Thymus (tissue), 11 donors: ENCODE measurements around the gene HSDL2. TPM values are rescaled to one million over a fixed set of nuclear protein-coding genes. Genes with fewer than 3 reads are reported as not detected.
"Not testable (repeated sequence)": the region's sequence is repeated elsewhere in the genome, so short reads cannot be mapped to it uniquely, and the experiment has no call there.

ENCODE experiments used
- DNase-seq, 9 donors: peaks; one replicate each; pipeline ENCODE4 v3.0.0-alpha.2; 2013; ENCODE audit warnings: low spot score in 9 of 9, low read depth in 6 of 9, missing footprints in 1 of 9
- H3K27ac ChIP-seq, 2 donors: one replicate each; pipeline ENCODE4 v1.5.1; 2013; ENCODE audit warnings: control low read depth in 1 of 2, low read depth in 1 of 2, low read length in 1 of 2, mild to moderate bottlenecking in 1 of 2, moderate library complexity in 1 of 2
- H3K27me3 ChIP-seq, 2 donors: one replicate each; pipeline ENCODE4 v1.5.1; 2013; ENCODE audit warnings: low read length in 1 of 2; ENCODE audit not compliant: control insufficient read depth in 2 of 2, insufficient read depth in 1 of 2
- H3K36me3 ChIP-seq, 2 donors: one replicate each; pipeline ENCODE4 v1.5.1; 2013; ENCODE audit warnings: low read length in 1 of 2, mild to moderate bottlenecking in 1 of 2, moderate library complexity in 1 of 2; ENCODE audit not compliant: control insufficient read depth in 2 of 2, insufficient read depth in 2 of 2
- H3K4me1 ChIP-seq, 2 donors: one replicate each; pipeline ENCODE4 v1.5.1; 2013; ENCODE audit warnings: low read length in 2 of 2; ENCODE audit not compliant: control insufficient read depth in 2 of 2, insufficient read depth in 2 of 2
- H3K4me3 ChIP-seq, 2 donors: one replicate each; pipeline ENCODE4 v1.5.1; 2013; ENCODE audit warnings: low read length in 2 of 2, control low read depth in 1 of 2, mild to moderate bottlenecking in 1 of 2
- H3K9me3 ChIP-seq, 2 donors: one replicate each; pipeline ENCODE4 v1.5.1; 2013; ENCODE audit warnings: low read length in 1 of 2, mild to moderate bottlenecking in 1 of 2; ENCODE audit not compliant: control insufficient read depth in 2 of 2, insufficient read depth in 1 of 2
- WGBS: extraction: QIAGEN DNeasy Blood & Tissue Kit; methylation state at CpG from one replicate; pipeline ENCODE4 v1.1.7; 2013; 5-methylcytosine and 5-hydroxymethylcytosine counted together
- polyA plus RNA-seq: library from polyadenylated mRNA; stranded (reverse); fragments of 200-250 nt; gene quantifications from one replicate; pipeline ENCODE4 v1.2.3, GENCODE V29; 2013
- total RNA-seq: library from RNA; stranded (reverse); fragments of 120-200 nt; gene quantifications from one replicate; pipeline ENCODE4 v1.2.4, GENCODE V29; 2013
- donor health status: healthy.

The HSDL2 gene
- total and polyA plus RNA-seq, 2 donors, result 27.6 to 28.6 TPM

GRCh38 chr9:112382066-112382465 lies 2.2 kb downstream of the HSDL2 start:
- Histone ChIP-seq H3K4me3 (no peak overlapping the region), H3K4me1 (peaks cover 15 to 17% of the 10 kb centered on the region in 2 donors), H3K27me3 (no peaks in the 10 kb centered on the region), H3K27ac (no peak overlapping the region), H3K9me3 (no peaks in the 10 kb centered on the region), H3K36me3 (no peaks in the 10 kb centered on the region)
- DNase-seq, result no peak
- 90% methylated on average over 7 of the region's 7 CpGs for WGBS

GRCh38 chr9:112382501-112383364 lies 2.8 kb downstream of the HSDL2 start:
- peaks cover 10 to 12% of the 10 kb centered on the region in 2 donors for H3K4me1 ChIP-seq

GRCh38 chr9:112384219-112384618 lies 4.3 kb downstream of the HSDL2 start:
- WGBS, result 95% methylated on average over 1 of the region's 1 CpG
- Histone ChIP-seq H3K9me3 (no peaks in the 10 kb centered on the region), H3K4me3 (no peak overlapping the region), H3K27ac (no peak overlapping the region), H3K27me3 (no peaks in the 10 kb centered on the region), H3K36me3 (no peaks in the 10 kb centered on the region), H3K4me1 (peaks cover 7% of the 10 kb centered on the region in 2 donors)
- DNase-seq, result no peak

More at GRCh38 chr9:112382501-112383364, 2.8 kb downstream of the HSDL2 start:
- Histone ChIP-seq H3K36me3 (no peaks in the 10 kb centered on the region), H3K9me3 (no peaks in the 10 kb centered on the region), H3K27me3 (no peaks in the 10 kb centered on the region), H3K27ac (no peak overlapping the region), H3K4me3 (no peak overlapping the region)
- no peak for DNase-seq
- WGBS, result 97% methylated on average over 11 of the region's 11 CpGs

GRCh38 chr9:112384690-112385089 lies 4.8 kb downstream of the HSDL2 start:
- H3K27me3 ChIP-seq, result no peaks in the 10 kb centered on the region
- H3K9me3 ChIP-seq, result no peaks in the 10 kb centered on the region
- H3K27ac ChIP-seq, result no peak overlapping the region
- H3K4me3 ChIP-seq, result no peak overlapping the region
- H3K4me1 ChIP-seq, result peaks cover 7% of the 10 kb centered on the region in 2 donors
- DNase-seq, result no peak
- H3K36me3 ChIP-seq, result no peaks in the 10 kb centered on the region
- 59% methylated on average over 5 of the region's 5 CpGs for WGBS

GRCh38 chr9:112387115-112387514 lies 7.2 kb downstream of the HSDL2 start:
- peak in 1 of 9 donors; percentile 22 for DNase-seq
- no peaks in the 10 kb centered on the region for H3K27me3 ChIP-seq
- no peaks in the 10 kb centered on the region for H3K36me3 ChIP-seq
- H3K4me3 ChIP-seq, result no peak overlapping the region
- peaks cover 0 to 4% of the 10 kb centered on the region in 2 donors for H3K4me1 ChIP-seq
- H3K27ac ChIP-seq, result no peak overlapping the region
- WGBS, result 57% methylated on average over 3 of the region's 3 CpGs
- no peaks in the 10 kb centered on the region for H3K9me3 ChIP-seq

- not testable (repeated sequence) for H3K4me1 ChIP-seq, H3K27me3 ChIP-seq, H3K27ac ChIP-seq, H3K9me3 ChIP-seq, H3K4me3 ChIP-seq, DNase-seq, H3K36me3 ChIP-seq
- 100% methylated on average over 3 of the region's 3 CpGs for WGBS
Measured at GRCh38 chr9:112389897-112390296, 10.0 kb downstream of the HSDL2 start.

- H3K27ac ChIP-seq, H3K9me3 ChIP-seq, H3K4me3 ChIP-seq, H3K27me3 ChIP-seq, DNase-seq, H3K36me3 ChIP-seq, H3K4me1 ChIP-seq: not testable (repeated sequence)
- WGBS, result 91% methylated on average over 4 of the region's 4 CpGs
Measured at GRCh38 chr9:112391936-112392560, 12.1 kb downstream of the HSDL2 start.

- not testable (repeated sequence) for H3K4me3 ChIP-seq, H3K36me3 ChIP-seq, DNase-seq, H3K27ac ChIP-seq, H3K4me1 ChIP-seq, H3K9me3 ChIP-seq, H3K27me3 ChIP-seq
- WGBS, result 99% methylated on average over 5 of the region's 5 CpGs
Measured at GRCh38 chr9:112393146-112393545, 13.2 kb downstream of the HSDL2 start.

GRCh38 chr9:112396416-112396815 lies 16.5 kb downstream of the HSDL2 start:
- Histone ChIP-seq H3K27ac (no peak overlapping the region), H3K4me1 (no peaks in the 10 kb centered on the region), H3K27me3 (no peaks in the 10 kb centered on the region), H3K36me3 (peaks cover 0 to 2% of the 10 kb centered on the region in 2 donors), H3K4me3 (no peak overlapping the region), H3K9me3 (peaks cover 0 to 10% of the 10 kb centered on the region in 2 donors)
- no peak for DNase-seq
- 90% methylated on average over 6 of the region's 6 CpGs for WGBS
